Activated CD8-positive, alpha-beta T cell treated with anti-CD3 and anti-CD28 coated beads for 36 hours (primary cell): Measurements from ENCODE around the gene LRP2BP. TPM values are rescaled to one million over a fixed set of nuclear protein-coding genes. Genes with fewer than 3 reads are reported as not detected.

Experiments used
- ATAC-seq: fragments of 200-7000 bp; cut with Tn5 transposase; one replicate; pipeline ENCODE4 v1.10.0; 2021; ENCODE audit warnings: mild to moderate bottlenecking, moderate library complexity
- CTCF ChIA-PET: fragments of 350-600 bp; sonication (Branson Sonifier 250); formaldehyde crosslinking; loops from one replicate; lab custom pipeline; 2021; ENCODE audit warnings: antibody characterized with exemption; lab: Charles Lee
- POLR2A ChIA-PET: fragments of 350-600 bp; sonication (Branson Sonifier 250); formaldehyde crosslinking; loops from one replicate; lab custom pipeline; 2021; ENCODE audit warnings: antibody characterized with exemption; lab: Charles Lee
- DNase-seq: peaks from one replicate; pipeline ENCODE4 v3.0.0-alpha.2; 2020
- H3K27ac Mint-ChIP-seq: one replicate; pipeline ENCODE4 v1.8.0; 2021; ENCODE audit warnings: mild to moderate bottlenecking, mixed read lengths
- H3K27me3 Mint-ChIP-seq: one replicate; pipeline ENCODE4 v1.8.0; 2021; ENCODE audit warnings: mixed read lengths
- H3K36me3 Mint-ChIP-seq: one replicate; pipeline ENCODE4 v1.8.0; 2021; ENCODE audit warnings: low read depth, mixed read lengths
- H3K4me1 Mint-ChIP-seq: one replicate; pipeline ENCODE4 v1.8.0; 2021; ENCODE audit warnings: low read depth, mixed read lengths
- H3K4me3 Mint-ChIP-seq: one replicate; pipeline ENCODE4 v1.8.0; 2021; ENCODE audit warnings: mild to moderate bottlenecking, moderate library complexity, mixed read lengths
- H3K9me3 Mint-ChIP-seq: one replicate; pipeline ENCODE4 v1.8.0; 2021; ENCODE audit warnings: mixed read lengths
- CTCF ChIP-seq: fragments of 200-600 bp; IDR thresholded peaks from one replicate; pipeline ENCODE4 v1.8.0; 2022; ENCODE audit warnings: antibody characterized with exemption, mild to moderate bottlenecking
- intact Hi-C: fragments of 100-400 bp; cut with micrococcal nuclease; formaldehyde crosslinking; loops from one replicate; pipeline ENCODE4 v1.10.0; 2022
- total RNA-seq, 2 experiments: library from RNA; stranded (reverse); gene quantifications; one replicate each; pipeline ENCODE4 v1.2.3, GENCODE V29; 2021

The LRP2BP gene
- total RNA-seq, 2 experiments from 2014 or later: 1.1 to 1.2 TPM

- Mint-ChIP-seq H3K27me3 (no peaks in the 10 kb centered on the region), H3K27ac (peak within 1 kb of the TSS; percentile 90), H3K4me1 (peaks cover 43% of the 10 kb centered on the region), H3K4me3 (peak within 1 kb of the TSS; percentile 94), H3K9me3 (no peaks in the 10 kb centered on the region), H3K36me3 (peaks cover 54% of the 10 kb centered on the region)
- intact Hi-C loops: loop anchor here (10.0 kb wide), 1 partner anchor 192 kb away; the partner anchor contains the start of genes CFAP97 and SNX25
- TF ChIP-seq CTCF: no peak
- ATAC-seq (no peak), DNase-seq (peak; percentile 12)
- CTCF ChIA-PET: interaction anchor here (1.1 to 2.1 kb wide), 3 partner anchors 28 to 198 kb away, joined by 3 to 8 read pairs (median 4); a partner anchor contains a TSS
- POLR2A ChIA-PET: interaction anchor here (0.9 to 2.5 kb wide), 4 partner anchors 30 to 192 kb away, joined by 3 to 10 read pairs (median 8); partner anchors contain the start of genes CFAP97, SNX25 and UFSP2
Observed at GRCh38 chr4:185396724-185397385, 1.1 kb upstream of the LRP2BP start, which contains the start of gene ANKRD37. Gene ANKRD37, plus strand, starts transcription at chr4:185396841. Its CDS starts 83 bp downstream, at chr4:185396924.

GRCh38 chr4:185395956-185396723, 416 bp upstream of the LRP2BP start:
- intact Hi-C loops: loop anchor here (10.0 kb wide), 1 partner anchor 191 kb away; the partner anchor contains the start of genes CFAP97 and SNX25
- peaks cover 49% of the 10 kb centered on the region for H3K36me3 Mint-ChIP-seq
- peak overlapping the region; percentile 94 for H3K4me3 Mint-ChIP-seq

GRCh38 chr4:185394568-185395237, 1.0 kb downstream of the LRP2BP start:
- peak; percentile 17 for DNase-seq
- no peak for TF ChIP-seq CTCF
- Mint-ChIP-seq H3K27ac (peak overlapping the region; percentile 90), H3K36me3 (peaks cover 44% of the 10 kb centered on the region), H3K4me1 (peaks cover 36% of the 10 kb centered on the region), H3K4me3 (peak overlapping the region; percentile 94), H3K9me3 (no peaks in the 10 kb centered on the region), H3K27me3 (no peaks in the 10 kb centered on the region)
- ChIA-PET POLR2A (interaction anchor here (1.2 to 2.5 kb wide), 4 partner anchors 8 to 185 kb away, joined by 3 to 10 read pairs (median 5); partner anchors contain the start of genes SNX25 and UFSP2), CTCF (interaction anchor here (1.5 kb wide), 2 partner anchors 31 to 53 kb away, joined by 4 to 6 read pairs; partner anchors contain the start of gene UFSP2)
- intact Hi-C loops: loop anchor here (10.0 kb wide), 1 partner anchor 190 kb away; the partner anchor contains the start of genes CFAP97 and SNX25
- peak; percentile 48 for ATAC-seq

More at GRCh38 chr4:185395956-185396723, 416 bp upstream of the LRP2BP start:
- ChIA-PET POLR2A (interaction anchor here (0.9 to 2.5 kb wide), 7 partner anchors 9 to 192 kb away, joined by 3 to 10 read pairs (median 6); partner anchors contain the start of genes CFAP97, SNX25 and UFSP2), CTCF (interaction anchor here (1.1 to 2.1 kb wide), 4 partner anchors 29 to 199 kb away, joined by 3 to 8 read pairs (median 4); a partner anchor contains a TSS)
- DNase-seq: peak; percentile 97
- H3K27ac Mint-ChIP-seq: peak overlapping the region; percentile 90
- peak; percentile 84 for ATAC-seq
- no peaks in the 10 kb centered on the region for H3K27me3 Mint-ChIP-seq
- TF ChIP-seq CTCF: no peak
- no peaks in the 10 kb centered on the region for H3K9me3 Mint-ChIP-seq
- peaks cover 41% of the 10 kb centered on the region for H3K4me1 Mint-ChIP-seq

GRCh38 chr4:185392156-185392555, 3.6 kb downstream of the LRP2BP start:
- ATAC-seq: no peak
- intact Hi-C loops: loop anchor here (10.0 kb wide), 1 partner anchor 187 kb away; the partner anchor contains the start of genes CFAP97 and SNX25
- ChIA-PET CTCF (no interaction called here), POLR2A (no interaction called here)
- Mint-ChIP-seq H3K4me3 (no peak overlapping the region), H3K27ac (no peak overlapping the region), H3K9me3 (no peaks in the 10 kb centered on the region), H3K4me1 (peaks cover 17% of the 10 kb centered on the region), H3K27me3 (no peaks in the 10 kb centered on the region), H3K36me3 (peaks cover 24% of the 10 kb centered on the region)
- no peak for TF ChIP-seq CTCF
- no peak for DNase-seq
